Activated naive CD4-positive, alpha-beta T cell treated with Interleukin-2 at 50 U/mL for 16 hours (primary cell): ENCODE data around the gene SUPT3H.

Experiments used
- DNase-seq: peaks from one replicate; pipeline ENCODE4 v3.0.0-alpha.2; 2020

SUPT3H gene

GRCh38 chr6:45377554-45378333, at the start of gene SUPT3H:
TSS of gene SUPT3H (minus strand) at chr6:45377934.
- DNase-seq: peak; percentile 94

GRCh38 chr6:45426251-45426650, 48.5 kb upstream of the SUPT3H start:
- DNase-seq: no peak

- peak; percentile 70 for DNase-seq
Measured at GRCh38 chr6:45424451-45424861, 46.7 kb upstream of the SUPT3H start.

- DNase-seq: peak; percentile 37
Measured at GRCh38 chr6:45423824-45424450, 46.2 kb upstream of the SUPT3H start.

- DNase-seq: peak; percentile 56
Measured at GRCh38 chr6:45423111-45423823, 45.5 kb upstream of the SUPT3H start.

GRCh38 chr6:45422503-45423110, 44.9 kb upstream of the SUPT3H start:
- peak; percentile 68 for DNase-seq

GRCh38 chr6:45421709-45422502, 44.2 kb upstream of the SUPT3H start:
- peak; percentile 68 for DNase-seq

GRCh38 chr6:45420909-45421708, 43.4 kb upstream of the SUPT3H start:
- no peak for DNase-seq

- DNase-seq: peak; percentile 77
Measured at GRCh38 chr6:45420083-45420908, 42.6 kb upstream of the SUPT3H start.

GRCh38 chr6:45419571-45420082, 41.9 kb upstream of the SUPT3H start:
- DNase-seq: peak; percentile 73

GRCh38 chr6:45417436-45417835, 39.7 kb upstream of the SUPT3H start:
- DNase-seq: no peak

GRCh38 chr6:45416700-45417099, 39.0 kb upstream of the SUPT3H start:
- DNase-seq: no peak

GRCh38 chr6:45415788-45416518, 38.2 kb upstream of the SUPT3H start:
- no peak for DNase-seq

- no peak for DNase-seq
Measured at GRCh38 chr6:45415315-45415714, 37.6 kb upstream of the SUPT3H start.

GRCh38 chr6:45411959-45412358, 34.2 kb upstream of the SUPT3H start:
- no peak for DNase-seq

- DNase-seq: no peak
Measured at GRCh38 chr6:45400021-45400420, 22.3 kb upstream of the SUPT3H start.

- DNase-seq: no peak
Measured at GRCh38 chr6:45398075-45398813, 20.5 kb upstream of the SUPT3H start.

- DNase-seq: no peak
Measured at GRCh38 chr6:45394586-45395095, 16.9 kb upstream of the SUPT3H start.

- DNase-seq: no peak
Measured at GRCh38 chr6:45388328-45388727, 10.6 kb upstream of the SUPT3H start.
